Measurements from ENCODE around the gene NAALADL2. TPM values are rescaled to one million over a fixed set of nuclear protein-coding genes. Genes with fewer than 3 reads are reported as not detected.
A peak's percentile ranks its signal among the peaks of the same experiment; 100 is the strongest.

The NAALADL2 gene
- total and polyA plus RNA-seq, 2 donors (not counting 1 experiment from before 2014, with no cell fraction given): 8.8 to 11.6 TPM

DNA sequence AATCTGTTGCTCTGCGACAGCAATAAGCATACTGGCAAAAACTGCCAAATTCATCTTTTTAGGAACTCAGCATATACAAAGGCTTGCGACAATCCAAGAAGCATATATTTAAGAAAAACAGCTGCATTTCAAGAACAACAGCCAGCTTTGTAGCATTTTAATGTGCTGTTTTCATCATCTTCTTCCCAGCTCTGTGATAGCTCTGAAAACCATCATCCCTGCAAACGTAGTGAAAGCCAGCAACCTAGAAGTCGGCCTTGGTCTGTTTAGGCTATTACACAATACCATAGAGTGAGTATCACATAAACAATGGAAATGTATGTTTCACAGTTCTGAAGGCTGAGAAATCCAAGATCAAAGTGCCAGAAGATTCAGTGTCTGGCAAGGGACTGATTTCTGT, 187.5 kb downstream of the NAALADL2 start:
- H3K27me3 ChIP-seq (ENCODE audit: control insufficient read depth, insufficient read depth, low read length): no peaks in the 10 kb centered on the region
- H3K4me2 ChIP-seq (ENCODE audit: extremely low read depth, insufficient read depth, low read length): no peak overlapping the region
- H3K36me3 ChIP-seq (ENCODE audit: control insufficient read depth, insufficient read depth, low read length): no peaks in the 10 kb centered on the region
- no peak overlapping the region for H3K4me3 ChIP-seq (replicated peaks in 1 of 4; ENCODE audit: control extremely low read depth in 1 of 4, insufficient read depth in 1 of 4, low read depth in 3 of 4, low read length in 4 of 4)
- DNase-seq (ENCODE audit: low read depth in 2 of 2): peak in 1 of 2 donors; percentile 82
- TF ChIP-seq, protein P1, sequence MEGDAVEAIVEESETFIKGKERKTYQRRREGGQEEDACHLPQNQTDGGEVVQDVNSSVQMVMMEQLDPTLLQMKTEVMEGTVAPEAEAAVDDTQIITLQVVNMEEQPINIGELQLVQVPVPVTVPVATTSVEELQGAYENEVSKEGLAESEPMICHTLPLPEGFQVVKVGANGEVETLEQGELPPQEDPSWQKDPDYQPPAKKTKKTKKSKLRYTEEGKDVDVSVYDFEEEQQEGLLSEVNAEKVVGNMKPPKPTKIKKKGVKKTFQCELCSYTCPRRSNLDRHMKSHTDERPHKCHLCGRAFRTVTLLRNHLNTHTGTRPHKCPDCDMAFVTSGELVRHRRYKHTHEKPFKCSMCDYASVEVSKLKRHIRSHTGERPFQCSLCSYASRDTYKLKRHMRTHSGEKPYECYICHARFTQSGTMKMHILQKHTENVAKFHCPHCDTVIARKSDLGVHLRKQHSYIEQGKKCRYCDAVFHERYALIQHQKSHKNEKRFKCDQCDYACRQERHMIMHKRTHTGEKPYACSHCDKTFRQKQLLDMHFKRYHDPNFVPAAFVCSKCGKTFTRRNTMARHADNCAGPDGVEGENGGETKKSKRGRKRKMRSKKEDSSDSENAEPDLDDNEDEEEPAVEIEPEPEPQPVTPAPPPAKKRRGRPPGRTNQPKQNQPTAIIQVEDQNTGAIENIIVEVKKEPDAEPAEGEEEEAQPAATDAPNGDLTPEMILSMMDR (conservative IDR thresholded peaks at IDR 0.05 in 1 of 2, IDR thresholded peaks at IDR 0.05 in 1 of 2; ENCODE audit: low read depth in 1 of 2, low read length in 2 of 2): no peak
- no peak for TF ChIP-seq EZH2 (IDR thresholded peaks at IDR 0.05; ENCODE audit: low read length, missing control alignments)
- H2AFZ ChIP-seq (ENCODE audit: low read length): no peak overlapping the region
- no peak overlapping the region for H3K9ac ChIP-seq (ENCODE audit: insufficient read depth, low read length)
- H3K27ac ChIP-seq (ENCODE audit: insufficient read depth, low read length): no peak overlapping the region
- no peaks in the 10 kb centered on the region for H3K9me3 ChIP-seq (ENCODE audit: control insufficient read depth, insufficient read depth, low read depth, low read length)
- no peaks in the 10 kb centered on the region for H3K79me2 ChIP-seq (ENCODE audit: control insufficient read depth, insufficient read depth, low read length)
- H3K4me1 ChIP-seq (ENCODE audit: control insufficient read depth, extremely low read depth, insufficient read depth, low read length): no peaks in the 10 kb centered on the region
- H4K20me1 ChIP-seq (ENCODE audit: control insufficient read depth, extremely low read depth, insufficient read depth, low read length): no peaks in the 10 kb centered on the region

DNA sequence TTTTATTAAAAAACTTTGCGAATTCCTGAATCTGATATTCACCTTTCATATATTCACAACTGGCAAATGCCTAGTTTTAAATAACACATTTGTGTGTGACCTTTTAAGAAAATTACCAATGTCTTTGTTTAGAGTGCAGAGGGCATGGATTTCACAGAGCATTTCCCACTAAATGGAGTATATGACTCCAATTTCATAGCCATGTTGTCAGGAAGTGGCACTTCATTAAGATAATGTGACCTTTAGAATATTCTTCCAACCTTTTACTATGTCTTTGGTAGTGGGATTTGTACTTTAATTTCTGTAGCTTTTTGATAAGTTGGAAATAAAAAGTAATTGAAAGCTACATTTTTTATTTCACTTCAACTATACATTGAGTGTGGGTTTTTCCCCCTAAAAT, 188.7 kb downstream of the NAALADL2 start:
- H3K36me3 ChIP-seq (ENCODE audit: control insufficient read depth, insufficient read depth, low read length): no peaks in the 10 kb centered on the region
- no peak overlapping the region for H2AFZ ChIP-seq (ENCODE audit: low read length)
- H4K20me1 ChIP-seq (ENCODE audit: control insufficient read depth, extremely low read depth, insufficient read depth, low read length): no peaks in the 10 kb centered on the region
- no peaks in the 10 kb centered on the region for H3K79me2 ChIP-seq (ENCODE audit: control insufficient read depth, insufficient read depth, low read length)
- H3K27me3 ChIP-seq (ENCODE audit: control insufficient read depth, insufficient read depth, low read length): no peaks in the 10 kb centered on the region
- no peaks in the 10 kb centered on the region for H3K4me1 ChIP-seq (ENCODE audit: control insufficient read depth, extremely low read depth, insufficient read depth, low read length)
- H3K9ac ChIP-seq (ENCODE audit: insufficient read depth, low read length): no peak overlapping the region
- TF ChIP-seq, protein P1 (conservative IDR thresholded peaks at IDR 0.05 in 1 of 2, IDR thresholded peaks at IDR 0.05 in 1 of 2; ENCODE audit: low read depth in 1 of 2, low read length in 2 of 2): no peak
- TF ChIP-seq EZH2 (IDR thresholded peaks at IDR 0.05; ENCODE audit: low read length, missing control alignments): no peak
- no peak overlapping the region for H3K27ac ChIP-seq (ENCODE audit: insufficient read depth, low read length)
- no peak overlapping the region for H3K4me2 ChIP-seq (ENCODE audit: extremely low read depth, insufficient read depth, low read length)
- H3K4me3 ChIP-seq (replicated peaks in 1 of 4; ENCODE audit: control extremely low read depth in 1 of 4, insufficient read depth in 1 of 4, low read depth in 3 of 4, low read length in 4 of 4): no peak overlapping the region
- DNase-seq (ENCODE audit: low read depth in 2 of 2): no peak
- H3K9me3 ChIP-seq (ENCODE audit: control insufficient read depth, insufficient read depth, low read depth, low read length): no peaks in the 10 kb centered on the region

DNA sequence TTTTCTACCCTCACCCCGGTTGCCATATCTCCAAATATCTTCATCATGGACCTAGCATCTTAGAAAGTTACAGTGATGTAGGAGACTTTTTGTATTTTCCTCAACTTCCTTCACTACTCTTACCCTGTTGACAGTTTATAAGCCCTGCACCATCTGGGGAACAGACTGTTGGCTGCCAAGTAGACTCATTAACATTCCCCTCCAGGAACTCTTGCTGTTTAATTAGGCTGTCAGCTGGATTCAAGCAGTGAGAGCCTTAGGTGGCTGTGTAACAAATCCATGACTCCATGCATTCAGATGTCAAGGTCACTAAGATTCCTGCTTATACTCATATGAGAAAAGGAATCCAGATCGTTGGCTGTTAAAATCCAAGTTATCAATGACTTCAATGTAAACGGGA, 198.3 kb downstream of the NAALADL2 start:
- Histone ChIP-seq H3K79me2 (ENCODE audit: control insufficient read depth, insufficient read depth, low read length) (no peaks in the 10 kb centered on the region), H3K9me3 (ENCODE audit: control insufficient read depth, insufficient read depth, low read depth, low read length) (no peaks in the 10 kb centered on the region), H3K4me3 (replicated peaks in 1 of 4; ENCODE audit: control extremely low read depth in 1 of 4, insufficient read depth in 1 of 4, low read depth in 3 of 4, low read length in 4 of 4) (no peak overlapping the region), H3K4me1 (ENCODE audit: control insufficient read depth, extremely low read depth, insufficient read depth, low read length) (no peaks in the 10 kb centered on the region), H3K27ac (ENCODE audit: insufficient read depth, low read length) (no peak overlapping the region), H3K27me3 (ENCODE audit: control insufficient read depth, insufficient read depth, low read length) (no peaks in the 10 kb centered on the region), H3K4me2 (ENCODE audit: extremely low read depth, insufficient read depth, low read length) (no peak overlapping the region), H2AFZ (ENCODE audit: low read length) (no peak overlapping the region), H3K9ac (ENCODE audit: insufficient read depth, low read length) (no peak overlapping the region), H3K36me3 (ENCODE audit: control insufficient read depth, insufficient read depth, low read length) (no peaks in the 10 kb centered on the region), H4K20me1 (ENCODE audit: control insufficient read depth, extremely low read depth, insufficient read depth, low read length) (no peaks in the 10 kb centered on the region)
- no peak for DNase-seq (ENCODE audit: low read depth in 2 of 2)
- TF ChIP-seq, protein P1 (conservative IDR thresholded peaks at IDR 0.05 in 1 of 2, IDR thresholded peaks at IDR 0.05 in 1 of 2; ENCODE audit: low read depth in 1 of 2, low read length in 2 of 2): no peak
- TF ChIP-seq EZH2 (IDR thresholded peaks at IDR 0.05; ENCODE audit: low read length, missing control alignments): no peak
